Subcutaneous abdominal adipose tissue (tissue), 5 donors: Measurements from ENCODE around the gene DNAJC6.

ENCODE experiments used
- H3K27ac ChIP-seq: one replicate; pipeline ENCODE4 v1.7.0; 2013; ENCODE audit warnings: low read depth, mild to moderate bottlenecking, inconsistent platforms, low read length, moderate library complexity
- H3K27me3 ChIP-seq, 5 donors: one replicate each; pipeline ENCODE4 v1.7.0; 2013; ENCODE audit warnings: low read length in 5 of 5, inconsistent platforms in 1 of 5; ENCODE audit not compliant: control insufficient read depth in 5 of 5, insufficient read depth in 4 of 5
- H3K36me3 ChIP-seq, 5 donors: one replicate each; pipeline ENCODE4 v1.7.0; 2013; ENCODE audit warnings: low read length in 5 of 5; ENCODE audit not compliant: control insufficient read depth in 5 of 5, insufficient read depth in 5 of 5
- H3K4me1 ChIP-seq, 5 donors: one replicate each; pipeline ENCODE4 v1.7.0; 2013; ENCODE audit warnings: low read length in 5 of 5, mild to moderate bottlenecking in 3 of 5, moderate library complexity in 1 of 5; ENCODE audit not compliant: control insufficient read depth in 5 of 5, insufficient read depth in 5 of 5
- H3K4me3 ChIP-seq, 5 donors: one replicate each; pipeline ENCODE4 v1.7.0; 2013; ENCODE audit warnings: low read length in 5 of 5, low read depth in 1 of 5
- H3K9ac ChIP-seq, 5 donors: one replicate each; pipeline ENCODE4 v1.7.0; 2013; ENCODE audit warnings: low read length in 5 of 5, mild to moderate bottlenecking in 4 of 5, moderate library complexity in 3 of 5
- H3K9me3 ChIP-seq, 5 donors: one replicate each; pipeline ENCODE4 v1.7.0; 2013; ENCODE audit warnings: low read length in 5 of 5; ENCODE audit not compliant: control insufficient read depth in 5 of 5
- donor health status: healthy.
- donor health status: healthy.
- donor health status: healthy.
- donor health status: healthy.
- donor health status: healthy.

Gene DNAJC6

GRCh38 chr1:65309304-65310077 is at the start of gene DNAJC6:
Gene DNAJC6 (plus strand): TSS chr1:65309543. CDS start chr1:65309746, 203 bp downstream.
- H3K4me3 ChIP-seq = peak within 1 kb of the TSS in 4 of 5 donors; percentile 46 to 59 (median 49)
- H3K36me3 ChIP-seq = no peaks in the 10 kb centered on the region
- H3K27ac ChIP-seq = no peak within 1 kb of the TSS
- peaks cover 3 to 15% (median 8%) of the 10 kb centered on the region in 5 donors for H3K27me3 ChIP-seq
- peaks cover 0 to 8% (median 6%) of the 10 kb centered on the region in 5 donors for H3K4me1 ChIP-seq
- no peaks in the 10 kb centered on the region for H3K9me3 ChIP-seq
- H3K9ac ChIP-seq = no peak within 1 kb of the TSS

- Histone ChIP-seq H3K36me3 (no peaks in the 10 kb centered on the region), H3K27me3 (peaks cover 0 to 9% (median 4%) of the 10 kb centered on the region in 5 donors), H3K4me1 (peaks cover 5 to 16% (median 12%) of the 10 kb centered on the region in 5 donors), H3K4me3 (no peak overlapping the region), H3K27ac (no peak overlapping the region), H3K9me3 (no peaks in the 10 kb centered on the region), H3K9ac (no peak overlapping the region)
Observed at GRCh38 chr1:65259816-65260215, 49.5 kb upstream of the DNAJC6 start.

- Histone ChIP-seq H3K4me3 (no peak overlapping the region), H3K36me3 (no peaks in the 10 kb centered on the region), H3K4me1 (peaks cover 0 to 17% (median 14%) of the 10 kb centered on the region in 5 donors), H3K9me3 (no peaks in the 10 kb centered on the region), H3K27ac (no peak overlapping the region), H3K27me3 (peaks cover 0 to 9% (median 0%) of the 10 kb centered on the region in 5 donors), H3K9ac (no peak overlapping the region)
Observed at GRCh38 chr1:65260851-65261473, 48.4 kb upstream of the DNAJC6 start.

DNA sequence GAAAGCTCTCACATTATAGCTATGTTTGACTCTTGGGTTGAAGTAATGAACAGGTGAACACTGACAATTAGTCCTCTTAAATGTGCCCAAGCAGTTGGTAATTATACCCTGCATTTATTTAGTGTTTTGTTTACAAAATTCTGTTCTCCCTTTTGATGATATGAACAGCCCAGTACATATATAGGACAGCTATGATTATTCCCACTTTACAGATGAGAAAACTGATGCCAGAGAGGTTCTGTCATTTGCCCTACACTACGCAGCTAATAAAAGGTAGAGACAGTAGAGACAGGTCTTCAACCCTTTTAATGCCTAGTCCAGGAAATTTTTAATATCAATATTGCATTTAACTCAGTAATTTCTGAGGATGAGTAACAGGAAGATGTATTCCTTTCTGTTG is 46.1 kb upstream of the DNAJC6 start:
- H3K27me3 ChIP-seq = peaks cover 0 to 9% (median 0%) of the 10 kb centered on the region in 5 donors
- H3K4me3 ChIP-seq = no peak overlapping the region
- H3K4me1 ChIP-seq = peaks cover 0 to 21% (median 19%) of the 10 kb centered on the region in 5 donors
- H3K9me3 ChIP-seq = no peaks in the 10 kb centered on the region
- no peaks in the 10 kb centered on the region for H3K36me3 ChIP-seq
- H3K9ac ChIP-seq = no peak overlapping the region
- no peak overlapping the region for H3K27ac ChIP-seq

- no peaks in the 10 kb centered on the region for H3K9me3 ChIP-seq
- H3K36me3 ChIP-seq = no peaks in the 10 kb centered on the region
- peaks cover 0 to 21% (median 19%) of the 10 kb centered on the region in 5 donors for H3K4me1 ChIP-seq
- H3K27me3 ChIP-seq = peaks cover 0 to 9% (median 0%) of the 10 kb centered on the region in 5 donors
- no peak overlapping the region for H3K27ac ChIP-seq
- H3K4me3 ChIP-seq = peak overlapping the region in 4 of 5 donors; percentile 10 to 61 (median 50)
- no peak overlapping the region for H3K9ac ChIP-seq
Observed at GRCh38 chr1:65264197-65264929, 45.0 kb upstream of the DNAJC6 start.

DNA sequence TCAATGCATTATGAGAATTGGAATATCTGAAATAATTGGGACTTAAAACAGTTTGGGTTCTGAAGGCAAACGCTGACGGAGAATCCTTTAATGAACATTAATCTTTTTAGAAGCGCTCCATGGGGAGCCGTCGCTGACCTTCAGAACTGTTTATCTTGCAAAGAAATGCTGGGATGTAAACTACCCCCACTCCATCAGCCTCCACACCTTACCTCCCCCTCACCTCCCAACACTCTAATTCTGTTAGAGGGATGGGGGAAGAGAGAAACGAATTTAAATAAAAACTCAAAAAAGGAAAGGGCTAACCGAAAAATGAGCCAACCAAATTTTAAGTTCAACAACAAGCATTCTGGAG is 44.1 kb upstream of the DNAJC6 start:
- peaks cover 0 to 21% (median 19%) of the 10 kb centered on the region in 5 donors for H3K4me1 ChIP-seq
- no peaks in the 10 kb centered on the region for H3K9me3 ChIP-seq
- H3K27me3 ChIP-seq = peaks cover 0 to 9% (median 0%) of the 10 kb centered on the region in 5 donors
- H3K9ac ChIP-seq = peak overlapping the region in 2 of 5 donors; percentile 16 to 42
- no peak overlapping the region for H3K27ac ChIP-seq
- H3K4me3 ChIP-seq = peak overlapping the region; percentile 55 to 80 (median 65)
- no peaks in the 10 kb centered on the region for H3K36me3 ChIP-seq

DNA sequence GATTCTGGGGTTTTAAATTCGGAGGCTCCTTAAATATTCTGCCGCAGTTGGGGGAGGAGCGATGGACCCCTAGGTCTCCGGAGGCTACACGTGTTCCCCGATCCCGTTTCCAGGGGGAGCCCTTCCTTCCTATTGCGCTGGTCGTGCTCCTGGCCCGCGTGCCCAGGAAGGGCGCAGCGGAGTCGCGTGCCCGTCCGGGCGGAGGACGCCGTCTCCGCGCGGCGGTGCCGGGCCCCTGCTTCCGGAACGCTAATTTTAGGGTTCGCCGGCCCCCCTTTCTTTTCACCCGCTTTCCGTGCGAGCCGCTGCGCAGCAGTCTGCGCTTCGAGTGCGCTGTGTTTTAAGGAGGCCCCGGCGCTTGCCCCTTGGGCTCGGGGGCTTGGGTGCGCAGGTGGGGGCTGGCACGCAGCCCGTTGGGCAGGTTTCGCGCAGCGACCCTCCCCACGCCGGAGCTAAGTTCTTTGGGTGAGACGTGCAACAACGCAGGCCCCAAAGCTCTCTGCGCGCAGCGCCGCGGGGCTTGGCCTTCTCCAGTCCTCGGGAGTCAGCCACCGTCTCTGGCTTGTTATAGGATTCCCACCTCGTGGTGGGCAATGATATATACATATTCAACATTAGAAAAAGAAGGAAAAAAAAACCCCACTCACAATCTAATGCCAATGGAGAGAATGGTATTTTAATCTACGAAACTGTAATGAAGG is 43.5 kb upstream of the DNAJC6 start:
- Histone ChIP-seq H3K27me3 (peaks cover 0 to 9% (median 0%) of the 10 kb centered on the region in 5 donors), H3K9ac (peak overlapping the region in 3 of 5 donors; percentile 16 to 66 (median 42)), H3K36me3 (no peaks in the 10 kb centered on the region), H3K27ac (no peak overlapping the region), H3K9me3 (no peaks in the 10 kb centered on the region), H3K4me3 (peak overlapping the region; percentile 55 to 80 (median 65)), H3K4me1 (peaks cover 0 to 21% (median 19%) of the 10 kb centered on the region in 5 donors)

DNA sequence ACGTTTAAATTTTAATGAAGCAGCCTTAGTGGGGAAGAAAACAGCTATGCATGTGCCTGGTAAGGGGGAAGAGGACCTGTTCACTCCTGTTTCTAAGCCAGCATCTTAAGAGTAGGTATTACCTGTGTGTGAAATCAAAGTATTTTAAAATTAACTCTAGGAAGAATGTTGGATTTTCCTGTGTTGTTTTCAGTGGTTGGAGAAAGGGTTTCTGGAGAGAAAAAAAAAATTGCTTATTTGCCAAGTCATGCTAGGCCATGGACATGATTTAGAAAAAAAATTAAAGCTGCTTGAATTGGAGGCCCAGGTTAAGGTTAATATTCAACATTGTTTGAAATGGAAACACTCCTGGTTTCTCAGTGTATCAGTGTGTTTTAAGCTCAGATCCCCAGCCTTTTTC is 42.9 kb upstream of the DNAJC6 start:
- Histone ChIP-seq H3K36me3 (no peaks in the 10 kb centered on the region), H3K4me1 (peaks cover 0 to 21% (median 19%) of the 10 kb centered on the region in 5 donors), H3K9me3 (no peaks in the 10 kb centered on the region), H3K9ac (no peak overlapping the region), H3K4me3 (peak overlapping the region in 1 of 5 donors; percentile 64), H3K27ac (no peak overlapping the region), H3K27me3 (peaks cover 0 to 9% (median 0%) of the 10 kb centered on the region in 5 donors)

GRCh38 chr1:65267271-65267670 is 42.1 kb upstream of the DNAJC6 start:
- H3K4me3 ChIP-seq = no peak overlapping the region
- H3K9me3 ChIP-seq = no peaks in the 10 kb centered on the region
- H3K36me3 ChIP-seq = no peaks in the 10 kb centered on the region
- H3K27me3 ChIP-seq = peaks cover 0 to 9% (median 0%) of the 10 kb centered on the region in 5 donors
- H3K4me1 ChIP-seq = peaks cover 0 to 21% (median 19%) of the 10 kb centered on the region in 5 donors
- H3K27ac ChIP-seq = no peak overlapping the region
- no peak overlapping the region for H3K9ac ChIP-seq
